HG02678 (cell line): ENCODE measurements around the gene HOXD4.

ENCODE experiments used
- ATAC-seq: cut with Tn5 transposase; IDR thresholded peaks from one replicate; pipeline ENCODE4 v1.9.1; 2021; ENCODE audit warnings: mild to moderate bottlenecking, moderate library complexity; ENCODE audit not compliant: unreplicated experiment

The HOXD4 gene

GRCh38 chr2:176156807-176157498, 5.6 kb downstream of the HOXD4 start, which contains the start of gene HOXD3:
HOXD3 (plus strand) TSS chr2:176157307; CDS start chr2:176169115, 11,808 bp downstream.
- ATAC-seq = no peak

GRCh38 chr2:176157499-176158185, 6.3 kb downstream of the HOXD4 start:
- no peak for ATAC-seq

DNA sequence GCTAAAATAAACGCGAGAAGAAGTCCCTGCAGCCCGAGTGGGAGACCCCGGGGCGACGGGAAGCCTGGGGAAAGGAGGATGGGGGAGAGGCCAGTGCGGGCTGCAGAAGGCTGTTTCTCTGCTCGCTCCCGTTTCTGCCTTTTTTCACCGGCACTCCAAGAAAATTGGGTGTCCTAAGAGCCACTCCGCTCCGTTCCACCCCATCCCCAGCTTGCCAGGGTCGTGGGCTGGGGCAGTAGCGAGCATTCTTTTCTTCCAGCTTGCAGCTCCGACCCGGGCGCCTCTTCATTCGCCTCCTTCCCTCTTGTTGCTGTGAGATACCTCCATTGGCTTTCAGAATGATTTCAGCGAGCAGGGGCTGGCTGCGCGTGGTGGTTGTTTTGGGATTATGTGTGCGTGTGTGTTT, 6.8 kb downstream of the HOXD4 start:
- ATAC-seq = no peak

DNA sequence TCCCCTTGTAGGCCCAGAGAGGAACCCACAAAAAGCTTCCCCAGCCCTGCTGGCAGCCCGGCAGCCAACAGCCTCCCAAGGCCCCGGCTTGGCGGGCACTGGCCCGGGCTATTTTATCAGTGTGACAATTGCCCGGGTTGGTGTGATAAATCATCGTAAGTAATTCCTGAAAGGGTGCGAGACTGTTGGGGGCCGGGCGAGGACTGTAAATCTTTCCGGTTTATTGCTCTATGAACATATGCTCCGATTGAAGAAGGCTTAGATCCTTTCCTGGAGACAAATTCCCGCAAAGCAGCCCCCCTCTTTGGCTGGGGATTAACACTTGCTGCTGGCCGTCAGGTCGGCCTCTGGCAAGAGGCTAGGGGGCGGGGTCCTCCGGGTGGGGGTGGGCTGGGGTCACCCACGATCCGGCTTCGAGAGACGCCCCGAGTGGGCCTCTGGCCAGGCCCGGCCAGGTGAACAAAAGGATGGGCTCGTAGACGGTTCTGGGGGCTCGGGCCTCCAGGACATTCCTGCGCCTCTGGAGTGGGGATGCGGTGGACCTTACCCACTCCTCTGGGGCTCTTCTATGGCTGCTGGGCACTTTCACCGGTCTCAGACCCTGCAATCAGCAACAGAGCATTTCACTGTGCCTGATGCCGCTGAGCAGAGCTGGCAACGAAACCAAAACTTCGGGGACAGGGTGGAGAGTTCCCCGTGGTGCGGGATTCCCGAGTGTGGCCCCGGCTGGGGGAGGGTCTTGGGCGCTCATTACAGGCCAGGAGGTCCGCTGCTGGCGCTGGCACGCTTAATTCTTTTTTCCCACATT, 7.7 kb downstream of the HOXD4 start:
- ATAC-seq = no peak

GRCh38 chr2:176159663-176160250, 8.4 kb downstream of the HOXD4 start:
- ATAC-seq = no peak

GRCh38 chr2:176160251-176160985, 9.1 kb downstream of the HOXD4 start:
- ATAC-seq = no peak

DNA sequence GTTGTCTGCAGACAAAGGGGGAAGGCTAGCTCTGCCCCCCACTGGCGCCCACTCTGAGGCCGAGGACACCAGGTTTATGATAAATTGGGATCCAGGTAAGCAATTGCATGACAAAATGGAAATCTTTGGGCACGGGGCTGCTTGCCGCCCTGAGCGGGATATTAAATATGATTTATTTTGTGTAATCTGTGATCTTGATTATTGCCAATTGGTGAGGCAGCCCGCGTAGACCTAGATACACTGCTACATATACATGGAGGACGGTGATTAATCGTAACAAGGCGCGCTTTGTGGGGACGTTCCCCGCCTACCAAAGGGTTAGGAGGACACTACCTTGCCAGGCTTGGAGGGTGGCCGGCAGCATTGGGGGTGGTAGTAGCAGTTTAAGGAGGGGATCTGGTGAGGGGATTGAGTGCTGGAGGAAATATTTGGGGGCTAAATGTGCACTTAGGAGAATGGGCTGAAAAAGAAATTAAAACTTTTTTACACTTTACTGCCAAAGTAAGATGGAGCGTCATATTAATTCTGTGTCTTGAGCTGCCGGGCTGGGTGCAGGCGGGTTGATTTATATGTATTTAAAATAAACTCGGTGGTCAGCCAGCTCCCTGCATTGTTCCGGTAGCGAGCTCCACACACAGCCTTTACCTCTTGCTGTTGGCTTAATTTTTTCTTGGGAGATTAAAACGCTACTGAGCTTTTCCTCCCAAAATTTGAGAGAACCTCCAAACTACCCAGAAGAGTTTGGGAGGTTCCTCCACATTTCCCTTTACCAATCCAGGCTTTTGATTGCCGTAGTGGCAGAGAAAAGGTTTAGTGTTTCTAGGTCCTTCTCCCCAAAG, 9.9 kb downstream of the HOXD4 start:
- ATAC-seq = no peak

- no peak for ATAC-seq
Measured at GRCh38 chr2:176161825-176162626, 10.7 kb downstream of the HOXD4 start.

- no peak for ATAC-seq
Measured at GRCh38 chr2:176162911-176163671, 11.7 kb downstream of the HOXD4 start.

- ATAC-seq = no peak
Measured at GRCh38 chr2:176163672-176164056, 12.3 kb downstream of the HOXD4 start.

- ATAC-seq = no peak
Measured at GRCh38 chr2:176164201-176164600, 12.9 kb downstream of the HOXD4 start.

DNA sequence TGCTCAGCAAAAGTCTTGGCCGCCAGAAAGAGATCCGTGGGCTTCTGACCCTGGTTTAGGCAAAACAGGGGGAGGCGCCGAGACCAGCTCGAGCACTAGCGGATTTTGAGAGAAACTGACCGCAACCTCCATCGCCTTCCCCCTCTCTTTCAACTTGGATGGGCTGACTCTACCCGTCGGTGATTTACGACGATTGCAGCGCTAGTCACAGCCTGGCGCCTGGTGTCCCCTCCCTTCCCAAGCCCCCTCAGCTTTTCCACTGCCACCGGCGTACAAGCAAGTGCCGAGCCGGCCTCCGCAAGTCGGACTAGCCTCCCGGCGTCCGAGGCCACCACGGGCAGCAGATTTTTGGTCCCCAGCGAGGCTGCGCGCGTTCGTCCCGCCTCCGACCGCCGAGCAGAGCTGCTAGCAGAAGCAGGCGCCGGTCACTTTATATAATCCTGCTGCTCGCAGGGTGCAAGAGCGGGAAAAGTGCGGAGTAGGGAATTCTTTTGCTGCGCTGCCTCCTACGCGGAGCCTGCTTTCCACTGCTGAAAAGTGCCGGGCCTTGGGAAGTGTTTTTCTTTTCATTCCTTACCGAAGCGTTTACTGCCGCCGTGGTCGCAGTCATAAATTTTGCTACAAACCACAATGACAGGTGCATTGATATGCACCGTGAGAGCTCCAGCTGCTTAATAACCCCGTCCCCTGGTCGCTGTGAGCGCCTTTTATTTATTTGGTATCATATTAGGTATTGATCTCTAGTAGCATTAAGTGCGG, 13.4 kb downstream of the HOXD4 start:
- no peak for ATAC-seq

- no peak for ATAC-seq
Measured at GRCh38 chr2:176165370-176166050, 14.2 kb downstream of the HOXD4 start.

DNA sequence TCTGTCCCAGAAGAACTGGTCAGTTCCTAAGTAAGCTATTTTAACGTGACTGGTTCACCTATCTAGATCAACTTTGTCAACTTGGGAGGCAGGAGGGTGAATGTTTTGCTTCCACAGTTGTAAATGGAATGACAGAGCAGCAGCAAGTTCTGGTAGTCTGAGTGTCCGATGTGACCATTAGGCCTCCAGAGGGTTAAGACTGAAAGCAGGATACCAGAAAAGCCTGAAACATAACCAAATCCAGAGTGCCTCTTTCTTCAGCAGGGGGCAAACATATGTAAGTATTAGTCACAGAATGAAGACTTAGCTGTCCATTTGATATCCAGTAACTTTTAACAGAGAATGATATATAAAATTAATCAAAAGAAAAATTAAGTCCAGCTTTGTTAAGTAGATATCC, 14.9 kb downstream of the HOXD4 start:
- no peak for ATAC-seq

DNA sequence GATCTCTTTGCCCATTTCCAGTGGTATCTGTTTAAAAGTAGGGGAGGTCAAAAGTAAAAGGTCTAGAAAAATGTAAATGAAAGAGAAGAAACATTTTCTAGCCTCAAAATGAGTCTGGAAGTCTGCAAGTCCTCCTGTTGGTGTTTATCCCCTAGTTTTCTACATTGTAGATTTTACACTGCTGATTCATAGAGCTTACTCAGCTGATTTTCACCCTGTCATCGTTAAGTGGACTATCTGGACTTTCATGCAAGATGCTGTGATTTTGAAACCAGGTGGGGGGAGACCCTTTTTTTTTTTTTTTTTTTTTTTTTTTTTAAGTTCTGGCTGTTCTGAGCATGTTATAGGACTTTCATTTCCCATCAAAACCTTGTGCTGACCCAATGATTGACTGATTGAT, 16.0 kb downstream of the HOXD4 start:
- no peak for ATAC-seq

DNA sequence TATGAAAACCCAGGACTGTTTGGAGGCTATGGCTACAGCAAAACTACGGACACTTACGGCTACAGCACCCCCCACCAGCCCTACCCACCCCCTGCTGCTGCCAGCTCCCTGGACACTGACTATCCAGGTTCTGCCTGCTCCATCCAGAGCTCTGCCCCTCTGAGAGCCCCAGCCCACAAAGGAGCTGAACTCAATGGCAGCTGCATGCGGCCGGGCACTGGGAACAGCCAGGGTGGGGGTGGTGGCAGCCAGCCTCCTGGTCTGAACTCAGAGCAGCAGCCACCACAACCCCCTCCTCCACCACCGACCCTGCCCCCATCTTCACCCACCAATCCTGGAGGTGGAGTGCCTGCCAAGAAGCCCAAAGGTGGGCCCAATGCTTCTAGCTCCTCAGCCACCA, 17.8 kb downstream of the HOXD4 start:
- no peak for ATAC-seq

GRCh38 chr2:176169711-176170110, 18.4 kb downstream of the HOXD4 start:
- no peak for ATAC-seq
